Epidermal melanocyte (primary cell): ENCODE results near the gene ANKLE1.
"Not testable (repeated sequence)": the region's sequence is repeated elsewhere in the genome, so short reads cannot be mapped to it uniquely, and the experiment has no call there.

Source experiments
- DNase-seq: peaks from one replicate; pipeline ENCODE4 v3.0.0; 2011; ENCODE audit warnings: low spot score; ENCODE audit not compliant: insufficient read length

Gene ANKLE1

GRCh38 chr19:17248011-17248776 is 33.5 kb upstream of the ANKLE1 start:
- DNase-seq = no peak

GRCh38 chr19:17249887-17250548 is 31.7 kb upstream of the ANKLE1 start:
- DNase-seq = no peak

- no peak for DNase-seq
Measured at GRCh38 chr19:17254636-17255035, 27.1 kb upstream of the ANKLE1 start.

- no peak for DNase-seq
Measured at GRCh38 chr19:17255150-17255621, 26.5 kb upstream of the ANKLE1 start.

- DNase-seq = no peak
Measured at GRCh38 chr19:17256130-17256529, 25.6 kb upstream of the ANKLE1 start.

GRCh38 chr19:17259118-17259780 is 22.5 kb upstream of the ANKLE1 start:
- no peak for DNase-seq

- no peak for DNase-seq
Measured at GRCh38 chr19:17259934-17260333, 21.8 kb upstream of the ANKLE1 start.

- DNase-seq = peak; percentile 84
Measured at GRCh38 chr19:17260842-17261325, 20.8 kb upstream of the ANKLE1 start.

DNA sequence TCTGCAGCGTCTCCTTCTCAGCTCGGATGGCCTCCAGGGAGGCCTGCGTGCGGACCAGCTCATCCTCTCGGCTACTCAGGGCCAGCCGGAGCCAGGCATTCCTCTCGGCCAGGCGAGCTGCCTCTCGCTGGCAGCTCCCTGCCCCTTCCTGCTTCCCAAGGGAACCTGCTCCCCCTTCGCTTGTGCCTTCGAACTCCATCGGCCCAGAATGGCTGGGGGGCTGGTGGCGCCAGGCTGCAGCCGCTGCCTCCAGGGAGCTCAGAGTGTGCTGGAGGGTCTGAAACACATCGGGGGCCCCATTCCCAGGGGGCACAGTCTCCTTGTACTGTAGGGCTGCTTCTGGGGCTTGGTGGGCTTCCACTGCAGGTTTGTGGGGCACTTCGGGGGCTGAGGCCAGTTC is 19.1 kb upstream of the ANKLE1 start:
- DNase-seq = no peak

DNA sequence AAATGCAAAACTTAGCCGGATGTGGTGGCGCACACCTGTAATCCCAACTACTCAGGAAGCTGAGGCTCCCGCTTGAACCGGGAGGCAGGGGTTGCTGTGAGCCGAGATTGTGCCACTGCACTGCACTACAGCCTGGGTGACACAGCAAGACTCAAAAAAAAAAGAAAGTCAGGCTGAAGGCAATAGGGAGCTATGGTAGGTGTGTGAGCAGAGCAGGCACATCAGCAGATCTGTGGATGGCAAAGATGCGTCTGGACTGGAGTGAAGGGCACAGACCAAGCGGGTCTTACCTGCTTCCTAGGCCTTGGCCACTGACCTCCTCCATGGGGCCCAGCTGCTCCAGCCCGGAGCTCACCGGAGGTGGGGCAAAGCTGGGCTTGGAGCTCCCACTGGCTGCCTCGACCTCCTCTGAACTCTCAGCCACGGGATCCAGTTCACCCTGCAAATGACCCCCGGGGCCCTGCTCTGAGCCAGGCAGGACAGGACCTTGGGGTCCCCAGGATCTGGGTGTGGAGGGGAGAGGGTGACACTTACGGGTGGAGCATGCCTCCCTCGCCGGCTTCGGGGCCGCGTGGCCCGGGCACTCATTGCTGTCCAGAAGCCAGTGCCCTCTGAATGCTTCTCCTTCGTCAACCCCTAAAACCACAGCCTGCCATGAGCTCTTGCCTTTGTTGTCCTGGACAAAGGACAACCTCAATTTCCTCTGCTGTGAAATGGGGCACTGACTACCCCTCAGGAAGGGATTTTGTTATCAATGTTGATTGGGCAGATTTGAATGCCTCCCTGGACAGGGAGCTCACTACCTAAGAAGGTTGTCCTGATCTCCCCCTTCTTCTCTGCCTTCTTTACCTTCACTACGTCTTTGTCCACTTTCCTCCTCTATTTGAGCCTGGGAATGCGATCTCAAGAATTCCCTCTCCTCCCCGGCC is 17.7 kb upstream of the ANKLE1 start:
- DNase-seq = no peak

GRCh38 chr19:17264641-17264979 is 17.1 kb upstream of the ANKLE1 start, which contains the start of gene USHBP1:
Gene USHBP1 (minus strand): TSS chr19:17264745. CDS start chr19:17264299, 446 bp downstream.
- no peak for DNase-seq

DNA sequence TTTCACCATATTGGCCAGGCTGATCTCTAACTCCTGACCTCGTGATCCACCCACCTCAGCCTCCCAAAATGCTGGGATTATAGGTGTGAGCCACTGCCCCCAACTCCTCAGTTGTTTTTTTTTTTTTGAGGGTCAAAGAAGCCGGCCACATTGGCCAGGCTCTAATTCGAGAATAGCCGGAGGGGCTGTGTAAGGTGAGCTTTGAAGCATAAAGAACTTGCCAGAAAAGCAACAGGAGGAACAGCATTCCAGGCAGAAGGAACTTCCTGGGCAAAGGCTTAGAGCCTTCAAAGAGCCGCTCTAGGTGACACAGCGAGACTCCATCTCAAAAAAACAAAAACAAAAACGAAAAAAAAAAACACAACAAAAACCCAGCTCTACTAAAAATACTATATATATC is 15.7 kb upstream of the ANKLE1 start:
- no peak for DNase-seq

- DNase-seq = no peak
Measured at GRCh38 chr19:17266589-17266974, 15.1 kb upstream of the ANKLE1 start.

DNA sequence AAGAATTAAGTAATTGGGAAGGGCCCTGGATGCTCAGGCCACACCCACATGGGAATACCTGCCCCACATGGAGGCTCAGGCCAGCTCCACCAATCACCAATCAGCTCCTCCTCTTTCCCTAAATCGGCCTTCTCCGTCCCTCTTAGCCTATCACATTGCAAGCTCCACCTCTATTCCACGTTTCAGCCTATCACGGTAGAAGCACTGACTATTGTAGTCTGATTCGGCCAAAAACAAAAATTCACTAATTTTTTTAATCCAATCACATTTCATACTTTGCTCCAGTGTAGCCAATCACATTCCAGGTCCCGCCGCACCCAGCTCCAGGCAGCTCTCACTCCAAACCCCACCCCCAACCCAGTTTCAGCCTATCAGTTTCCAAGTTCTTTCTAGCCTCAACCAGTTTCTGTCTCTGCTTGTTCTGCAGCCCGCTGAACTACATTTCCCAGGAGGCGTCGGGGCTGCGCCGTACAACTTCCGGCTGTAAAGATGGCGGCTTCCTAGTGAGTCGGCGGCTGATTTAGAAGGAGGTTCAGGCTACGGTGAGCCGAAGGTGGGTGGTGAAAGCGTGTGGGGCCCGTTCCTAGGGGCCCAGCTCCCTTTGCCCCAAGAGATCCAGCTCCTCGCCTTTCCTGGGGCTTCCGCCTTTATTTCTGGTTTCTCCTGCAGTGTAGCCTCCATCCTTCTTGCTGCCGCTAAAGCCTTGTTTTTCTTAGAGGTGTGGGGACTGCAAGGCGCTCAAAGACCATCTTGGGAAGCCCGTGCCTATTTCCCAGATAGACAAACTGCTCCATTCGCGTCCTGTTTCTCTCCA is 14.5 kb upstream of the ANKLE1 start, which contains the start of gene BABAM1:
BABAM1 (plus strand) TSS at position 469 of the 814 bp plus-strand sequence. CDS start 1,364 bp downstream, outside the sequence.
- DNase-seq = peak; percentile 100

DNA sequence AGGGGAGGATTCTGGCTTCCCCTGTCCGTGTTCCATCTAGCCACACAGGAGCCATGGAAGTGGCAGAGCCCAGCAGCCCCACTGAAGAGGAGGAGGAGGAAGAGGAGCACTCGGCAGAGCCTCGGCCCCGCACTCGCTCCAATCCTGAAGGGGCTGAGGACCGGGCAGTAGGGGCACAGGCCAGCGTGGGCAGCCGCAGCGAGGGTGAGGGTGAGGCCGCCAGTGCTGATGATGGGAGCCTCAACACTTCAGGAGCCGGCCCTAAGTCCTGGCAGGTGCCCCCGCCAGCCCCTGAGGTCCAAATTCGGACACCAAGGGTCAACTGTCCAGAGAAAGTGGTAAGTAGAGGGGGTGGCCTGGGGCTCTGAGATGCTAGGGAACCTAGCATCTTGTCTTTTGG is 12.9 kb upstream of the ANKLE1 start:
- no peak for DNase-seq

GRCh38 chr19:17274892-17275291 is 6.8 kb upstream of the ANKLE1 start:
- not testable (repeated sequence) for DNase-seq

DNA sequence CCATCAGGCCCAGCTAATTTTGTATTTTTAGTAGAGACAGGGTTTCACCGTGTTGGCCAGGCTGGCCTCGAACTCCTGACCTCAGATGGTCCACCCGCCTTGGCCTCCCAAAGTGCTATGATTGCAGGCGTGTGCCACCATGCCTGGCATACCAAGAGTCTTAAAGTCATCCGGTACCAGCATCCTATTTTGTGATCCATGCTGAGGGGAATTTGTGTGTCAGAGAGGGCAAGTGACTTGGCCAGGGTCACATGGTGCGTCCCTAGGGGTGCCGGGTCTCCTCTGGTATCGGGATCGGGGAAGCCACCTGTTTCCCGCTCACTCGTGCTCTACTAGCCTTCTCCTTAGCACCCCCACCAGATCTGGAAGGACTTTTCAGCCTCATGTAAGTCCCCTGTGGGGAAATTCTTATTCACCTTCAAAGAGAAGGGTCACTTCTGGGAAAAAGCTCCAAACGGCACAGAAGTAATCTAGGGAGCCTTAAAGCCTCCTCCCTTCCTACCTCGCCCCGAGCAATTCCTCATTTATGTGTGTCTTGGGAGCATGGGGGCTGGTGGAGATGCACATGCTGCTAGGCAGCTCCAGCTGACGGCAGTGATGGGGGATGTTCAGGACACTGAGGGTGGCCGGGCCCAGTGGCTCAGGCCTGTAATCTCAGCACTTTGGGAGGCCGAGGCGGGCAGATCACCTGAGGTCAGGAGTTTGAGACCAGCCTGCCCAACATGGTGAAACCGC is 6.1 kb upstream of the ANKLE1 start:
- DNase-seq = no peak

- DNase-seq = no peak
Measured at GRCh38 chr19:17279436-17279835, 2.3 kb upstream of the ANKLE1 start.

DNA sequence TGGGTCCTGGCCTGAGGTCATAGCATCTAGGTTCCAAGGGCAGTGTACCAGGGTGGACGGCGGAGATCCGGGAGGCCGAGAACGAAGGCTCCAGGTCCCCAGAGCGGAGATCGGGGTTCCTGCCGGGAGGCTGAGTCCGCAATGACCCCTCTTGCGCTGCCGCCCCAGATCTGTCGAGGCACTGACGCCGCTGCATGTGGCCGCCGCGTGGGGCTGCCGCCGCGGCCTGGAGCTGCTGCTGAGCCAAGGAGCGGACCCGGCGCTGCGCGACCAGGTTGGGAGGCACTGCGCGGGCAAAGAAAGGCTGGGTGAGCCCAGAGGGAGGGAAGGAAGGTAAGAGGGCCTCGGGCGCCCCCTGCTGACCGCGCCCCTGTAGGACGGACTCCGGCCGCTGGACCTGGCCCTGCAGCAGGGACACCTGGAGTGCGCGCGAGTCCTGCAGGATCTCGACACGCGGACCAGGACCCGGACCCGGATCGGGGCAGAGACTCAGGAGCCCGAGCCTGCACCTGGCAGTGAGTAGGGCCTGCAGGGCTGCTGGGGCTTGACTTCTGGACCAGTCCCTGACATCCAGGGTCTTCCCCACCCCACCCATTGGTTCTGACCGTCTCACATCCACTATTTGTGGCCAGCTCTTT is 906 bp downstream of the ANKLE1 start:
- peak; percentile 83 for DNase-seq
